HG03354 (cell line): ENCODE results near the gene TRPM3.

Experiments
- ATAC-seq: cut with Tn5 transposase; IDR thresholded peaks from one replicate; pipeline ENCODE4 v1.9.1; 2021; ENCODE audit warnings: mild to moderate bottlenecking; ENCODE audit not compliant: unreplicated experiment, poor library complexity, severe bottlenecking

Gene TRPM3

DNA sequence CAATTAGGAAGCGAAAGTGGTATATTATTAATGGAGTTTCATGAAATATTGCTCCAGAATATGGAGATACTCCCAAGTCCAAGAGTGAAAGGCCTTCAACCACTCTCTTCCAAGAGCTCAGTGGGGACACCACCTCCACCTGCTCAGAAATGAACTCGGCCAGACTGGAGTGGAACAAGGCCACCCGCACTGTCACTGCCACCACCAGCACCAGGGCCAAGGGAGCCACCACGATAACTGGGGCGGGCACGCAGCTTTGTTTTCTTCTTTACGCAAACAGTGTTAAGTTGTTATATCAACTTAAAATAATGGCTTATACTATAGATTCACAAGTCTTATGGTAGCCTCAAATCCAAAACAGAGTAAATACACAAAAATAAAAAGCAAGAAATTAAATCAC lies 204.1 kb downstream of the TRPM3 start:
- no peak for ATAC-seq

DNA sequence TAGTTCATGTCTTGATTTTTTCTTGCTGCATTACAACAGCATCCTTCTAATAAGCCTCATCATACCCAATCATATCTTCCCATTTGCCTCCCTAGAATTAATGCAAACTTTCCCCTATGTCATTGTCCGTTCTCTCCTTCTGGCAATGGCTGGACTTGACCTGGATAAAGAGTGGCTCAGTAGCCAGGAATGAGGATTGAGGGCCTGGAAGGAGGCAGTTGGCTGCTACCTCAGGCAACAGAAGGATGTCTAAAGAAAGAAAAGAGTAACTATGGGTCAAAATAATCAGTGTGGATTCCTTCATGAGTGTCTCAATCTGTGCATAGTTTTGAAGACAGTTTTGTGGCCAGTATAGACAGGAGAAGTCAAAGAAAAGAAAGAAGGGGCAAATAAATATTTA lies 209.6 kb downstream of the TRPM3 start:
- ATAC-seq: no peak

DNA sequence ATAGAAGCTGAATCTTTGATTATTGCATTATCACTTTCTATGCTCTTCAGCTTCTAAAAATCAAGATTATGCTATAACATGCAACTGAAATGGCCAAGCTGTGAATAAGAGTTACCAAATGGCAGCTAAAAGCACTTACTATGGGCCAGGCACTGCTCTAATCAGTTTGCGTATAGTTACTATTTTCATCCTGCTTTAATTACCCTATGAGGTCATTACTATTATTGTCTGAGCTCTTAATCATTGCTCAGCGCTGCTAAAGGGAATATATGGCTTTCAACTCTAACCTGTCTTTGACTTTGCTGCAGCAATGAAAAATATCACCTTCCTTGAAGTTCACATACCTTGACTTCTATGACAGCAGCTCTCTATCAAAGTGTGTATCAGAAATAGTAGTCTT lies 210.8 kb downstream of the TRPM3 start:
- no peak for ATAC-seq

DNA sequence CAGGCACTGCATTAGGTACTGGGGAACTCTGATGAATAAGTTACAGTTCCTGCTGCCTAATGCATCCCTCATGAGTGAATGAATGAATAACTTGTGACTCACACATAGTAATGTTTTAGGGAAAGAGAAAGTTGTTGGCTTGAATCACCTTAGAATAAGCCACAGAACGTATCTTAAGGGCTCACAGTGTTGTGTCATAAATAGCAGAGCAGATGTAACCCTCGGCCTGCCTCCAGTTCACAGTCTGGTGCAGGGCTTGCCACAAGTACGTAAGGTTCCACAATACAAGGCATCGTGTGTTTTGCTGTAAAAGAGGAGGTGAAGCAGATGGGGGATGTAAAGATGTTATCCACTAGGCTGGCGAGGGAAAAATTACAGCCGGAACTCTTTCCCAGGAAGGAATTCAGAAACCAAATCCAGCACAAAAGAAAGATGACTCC lies 218.7 kb downstream of the TRPM3 start:
- peak; percentile 89 for ATAC-seq

DNA sequence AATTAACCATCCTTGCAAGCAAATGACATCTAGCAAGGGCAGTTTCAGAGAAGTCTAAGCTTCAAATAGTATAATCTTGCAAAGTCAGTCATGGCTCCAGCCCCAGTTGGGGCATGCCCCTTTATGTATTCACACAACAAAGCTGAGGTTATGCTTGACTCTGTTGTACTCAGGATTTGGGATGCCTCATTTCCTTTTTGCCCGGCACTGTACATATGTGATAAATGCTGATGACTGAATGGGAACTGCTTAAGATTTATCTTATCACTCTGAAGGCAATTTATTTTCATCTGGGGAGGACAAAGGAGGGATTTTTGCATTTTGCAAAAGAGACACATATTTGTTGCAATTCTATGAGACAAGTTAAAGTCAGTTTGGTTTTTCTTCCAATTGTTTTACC lies 219.2 kb downstream of the TRPM3 start:
- no peak for ATAC-seq

DNA sequence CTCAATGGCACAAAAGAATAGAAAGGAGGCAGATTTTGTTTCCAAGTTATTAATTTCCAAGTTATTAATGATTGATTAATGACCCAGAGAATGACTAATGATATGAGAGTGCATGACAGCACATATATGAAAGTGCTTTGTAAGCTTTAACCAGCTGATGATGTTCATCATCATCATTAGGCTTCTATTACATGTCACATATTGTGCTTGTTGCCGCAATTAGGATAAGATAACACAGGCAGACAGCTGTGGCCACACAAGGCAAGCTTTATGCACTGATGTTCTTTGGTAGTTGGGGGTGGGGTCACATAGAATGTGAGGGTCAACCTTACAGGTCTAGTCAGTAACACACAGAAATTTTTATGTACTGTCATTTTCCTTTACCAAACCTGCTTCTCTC lies 219.7 kb downstream of the TRPM3 start:
- peak; percentile 46 for ATAC-seq

DNA sequence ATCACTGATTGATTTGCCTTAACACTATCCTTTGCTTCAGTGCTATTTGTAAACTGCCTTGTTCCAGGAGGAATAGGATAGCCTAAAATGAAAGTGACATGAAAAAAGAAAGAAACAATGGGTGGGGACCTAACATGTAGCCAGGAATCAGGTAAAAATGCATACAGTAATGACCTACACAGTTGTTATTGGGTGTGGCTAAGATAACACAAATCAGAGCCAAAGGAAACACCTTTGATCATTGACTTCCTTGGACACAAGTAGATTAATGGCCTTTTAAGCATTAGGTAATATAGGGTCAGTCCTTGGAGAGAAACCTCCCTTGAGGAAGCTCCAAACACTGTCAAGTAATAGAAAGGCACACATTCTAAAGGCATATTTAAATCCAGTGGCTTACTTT lies 220.4 kb downstream of the TRPM3 start:
- no peak for ATAC-seq

DNA sequence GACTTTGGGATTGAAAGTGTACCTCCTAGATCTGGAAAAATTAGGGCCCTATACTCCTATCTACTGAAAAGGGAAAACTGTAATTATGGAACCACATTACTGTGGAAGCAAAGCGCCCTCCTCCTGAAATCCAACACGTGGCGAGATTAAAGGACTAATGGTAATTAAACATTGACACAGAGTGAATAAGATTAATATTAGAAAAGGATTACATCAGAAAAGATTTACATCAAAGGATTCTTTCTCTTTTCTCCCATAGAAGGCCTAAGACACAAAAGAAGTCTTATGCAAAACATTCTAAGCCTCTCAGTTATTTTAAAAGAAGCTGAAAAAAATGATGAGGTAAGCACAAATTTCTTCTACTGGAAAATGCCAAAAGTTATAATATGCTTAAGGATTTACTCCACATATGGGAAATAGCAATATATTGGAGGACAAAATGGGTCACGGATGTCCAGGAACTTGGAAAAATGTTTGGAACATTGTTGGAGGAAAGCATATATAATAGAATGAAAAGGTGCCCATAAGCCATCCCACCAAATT lies 227.8 kb downstream of the TRPM3 start:
- ATAC-seq: no peak

DNA sequence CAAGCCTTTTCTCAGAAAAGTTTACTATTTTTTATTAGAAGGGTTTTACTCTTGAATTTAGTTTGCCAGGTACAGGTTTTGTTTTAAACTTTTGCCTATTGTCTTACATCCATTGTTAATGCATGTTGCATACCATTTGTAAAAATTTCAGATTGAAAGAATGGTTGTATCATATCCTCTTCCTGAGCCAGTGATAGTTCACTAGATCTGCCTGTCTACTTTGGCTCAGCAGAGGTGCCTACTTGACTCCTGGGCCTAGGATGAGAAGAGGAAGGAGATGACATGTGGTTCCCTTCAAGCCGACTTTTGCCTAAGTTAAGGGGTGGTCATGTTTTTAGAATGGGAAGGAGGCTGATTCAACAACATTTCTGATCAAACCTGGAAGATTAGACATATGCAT lies 232.9 kb downstream of the TRPM3 start:
- ATAC-seq: no peak

DNA sequence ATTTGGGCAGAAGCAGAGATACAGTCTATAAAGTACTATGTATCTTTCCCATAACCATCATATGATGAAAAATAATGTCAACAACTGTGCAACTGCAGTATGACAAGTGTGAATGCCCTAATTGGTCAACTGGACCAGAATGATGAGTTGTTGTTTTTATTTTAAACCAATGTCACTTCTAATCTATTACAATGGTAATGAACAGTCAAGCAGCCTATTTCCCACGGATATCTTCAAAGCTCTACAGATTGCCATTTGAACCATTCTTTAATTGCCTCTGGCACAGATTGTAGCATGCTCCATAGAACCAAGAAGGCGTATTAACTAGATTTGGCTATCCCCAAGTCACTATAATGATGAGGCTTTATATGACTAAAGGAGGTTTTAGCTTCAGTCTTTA lies 233.6 kb downstream of the TRPM3 start:
- ATAC-seq: no peak

DNA sequence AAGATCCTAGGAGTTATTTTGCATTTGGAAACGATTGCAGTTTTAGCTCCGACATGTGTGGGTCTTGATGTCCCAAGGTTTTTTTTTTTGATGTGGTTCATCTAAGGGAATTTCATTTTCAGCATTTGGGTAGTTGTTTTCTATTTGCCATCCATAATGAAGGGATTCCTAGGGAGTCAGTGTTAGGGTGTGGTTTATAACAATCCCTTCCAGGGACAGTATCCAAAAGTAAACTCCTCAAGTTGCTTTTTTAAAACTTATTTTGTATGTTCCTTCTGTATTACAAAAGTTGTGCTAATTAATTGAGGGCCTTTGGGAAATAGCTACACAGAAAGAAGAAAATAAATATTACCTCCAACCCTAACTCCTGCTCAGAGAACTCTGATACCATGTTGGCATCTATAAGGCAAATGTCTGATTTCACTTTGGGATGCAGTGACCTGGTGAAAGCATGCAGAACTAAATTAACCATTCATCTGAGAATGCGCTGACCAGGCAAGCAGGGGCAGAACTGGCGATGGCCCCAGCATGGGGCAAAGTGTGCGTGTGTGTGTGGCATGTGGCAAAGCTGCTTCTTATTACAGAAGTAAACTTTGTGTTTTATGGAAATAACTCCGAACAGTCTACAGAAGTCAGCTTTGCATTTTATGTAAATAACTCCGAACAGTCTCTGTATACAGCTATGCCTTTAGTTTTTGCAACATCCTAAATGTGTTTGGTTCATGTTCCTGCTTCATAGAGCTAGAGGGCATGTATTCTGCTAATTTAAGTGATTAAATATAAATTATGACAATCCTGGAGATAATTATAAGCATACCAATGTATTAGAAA lies 237.2 kb downstream of the TRPM3 start:
- no peak for ATAC-seq

DNA sequence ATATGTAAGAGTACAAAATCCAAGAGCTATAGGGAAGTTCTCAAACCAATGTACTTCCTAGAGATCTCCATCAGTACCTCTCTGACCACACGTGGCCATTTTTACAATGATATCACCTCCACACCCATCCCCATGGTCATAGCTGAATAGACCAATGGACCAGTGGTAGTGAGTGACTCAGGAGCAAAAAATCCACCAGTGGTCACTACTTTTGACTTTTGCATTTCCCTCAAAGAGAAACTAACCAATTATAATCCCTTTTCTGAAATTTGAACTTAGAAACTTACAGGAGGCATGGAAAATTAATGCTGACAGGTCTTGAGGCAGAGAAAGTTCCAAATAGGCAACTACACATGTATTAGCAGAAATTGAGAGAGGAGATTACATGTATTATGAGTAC lies 238.4 kb downstream of the TRPM3 start:
- no peak for ATAC-seq

DNA sequence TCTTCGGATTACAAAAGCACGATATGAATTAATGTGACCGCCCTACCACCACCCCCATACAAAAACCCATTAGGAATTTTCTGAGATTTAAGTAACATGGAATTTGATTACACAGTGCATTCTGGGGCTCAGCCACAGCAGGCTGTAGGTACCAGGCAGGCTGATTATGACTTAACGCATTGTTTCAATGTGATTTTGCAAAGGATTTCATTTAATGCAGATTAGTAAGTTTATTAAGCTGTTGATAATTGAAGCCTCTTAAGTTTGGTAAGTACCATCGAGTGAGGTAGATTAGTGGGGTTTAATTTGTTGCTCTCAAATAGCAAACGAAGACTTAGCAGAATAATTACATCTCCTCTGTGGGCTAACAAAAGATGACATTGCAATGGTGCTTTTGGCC lies 240.1 kb downstream of the TRPM3 start:
- ATAC-seq: no peak

DNA sequence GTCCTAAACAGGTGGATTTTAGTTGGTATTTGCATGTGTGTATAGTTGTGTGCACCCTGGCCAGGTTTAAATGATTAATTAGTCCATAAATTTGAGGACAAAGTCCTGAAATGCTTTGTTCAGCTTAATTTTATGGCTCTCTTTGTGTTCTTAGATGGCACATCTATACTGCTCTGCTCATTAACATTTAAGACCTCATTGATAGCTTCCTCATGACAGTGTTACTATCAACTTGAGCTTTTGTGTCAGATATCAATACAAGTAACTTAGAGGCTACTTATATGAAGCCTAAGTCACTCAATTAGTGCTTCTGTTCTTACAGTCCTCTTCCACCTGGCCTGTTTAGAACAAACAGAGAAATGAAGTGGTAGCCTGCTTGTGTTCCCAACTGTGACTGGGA lies 240.9 kb downstream of the TRPM3 start:
- ATAC-seq: no peak

DNA sequence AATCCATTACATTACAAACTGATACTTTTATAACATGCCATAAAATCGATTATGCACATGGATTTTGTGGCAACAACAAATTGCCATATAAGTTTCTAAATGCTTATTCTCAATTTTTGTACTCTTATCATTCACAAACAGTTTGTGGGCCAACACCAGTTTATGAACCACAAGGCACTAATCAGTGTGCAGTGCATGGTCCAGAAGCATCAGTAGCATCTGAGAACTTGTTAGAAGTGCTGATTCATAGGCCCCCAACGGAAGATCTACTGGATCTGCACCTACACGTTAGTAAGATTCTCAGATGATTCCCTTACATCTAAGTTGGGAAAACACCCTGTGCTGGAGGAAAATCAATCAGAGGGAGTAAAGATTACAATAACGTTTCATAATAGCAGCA lies 242.8 kb downstream of the TRPM3 start:
- no peak for ATAC-seq

DNA sequence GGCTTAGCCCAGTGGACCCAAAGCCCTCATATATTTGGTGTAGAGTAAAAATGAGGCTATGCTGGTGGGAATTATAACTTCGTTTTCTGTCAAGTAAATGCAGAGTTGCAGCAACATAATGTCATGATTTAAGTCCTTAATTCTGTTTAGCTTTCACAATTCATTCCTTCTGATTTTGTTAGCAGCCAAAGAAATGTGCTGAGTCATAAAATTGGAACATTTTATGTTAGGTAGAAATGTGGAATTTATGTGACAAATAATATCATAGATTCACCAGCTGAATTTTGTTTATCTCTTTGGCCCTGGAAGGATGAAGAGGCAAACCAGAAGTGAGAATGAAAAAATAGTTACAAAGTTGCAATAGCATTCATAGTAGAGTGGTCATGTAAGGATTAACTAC lies 247.0 kb downstream of the TRPM3 start:
- ATAC-seq: no peak

DNA sequence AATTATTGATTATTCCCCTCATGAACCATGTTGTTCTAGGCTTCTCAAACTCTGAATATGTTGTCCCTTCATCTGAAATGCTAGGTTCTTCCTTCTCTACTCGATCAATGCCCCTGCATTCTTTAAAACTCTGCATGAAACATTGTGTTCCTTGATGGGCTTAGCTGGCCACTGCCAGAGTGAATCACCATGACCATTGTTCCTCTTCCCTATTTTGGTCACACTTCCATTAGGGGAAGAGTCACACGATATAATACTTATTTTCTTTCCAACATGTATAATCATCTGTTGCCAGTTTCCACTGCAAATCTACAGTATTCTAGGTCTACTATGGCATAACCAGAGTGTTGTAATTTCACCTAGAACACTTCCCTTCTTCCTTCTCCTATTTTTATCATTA lies 247.9 kb downstream of the TRPM3 start:
- no peak for ATAC-seq

DNA sequence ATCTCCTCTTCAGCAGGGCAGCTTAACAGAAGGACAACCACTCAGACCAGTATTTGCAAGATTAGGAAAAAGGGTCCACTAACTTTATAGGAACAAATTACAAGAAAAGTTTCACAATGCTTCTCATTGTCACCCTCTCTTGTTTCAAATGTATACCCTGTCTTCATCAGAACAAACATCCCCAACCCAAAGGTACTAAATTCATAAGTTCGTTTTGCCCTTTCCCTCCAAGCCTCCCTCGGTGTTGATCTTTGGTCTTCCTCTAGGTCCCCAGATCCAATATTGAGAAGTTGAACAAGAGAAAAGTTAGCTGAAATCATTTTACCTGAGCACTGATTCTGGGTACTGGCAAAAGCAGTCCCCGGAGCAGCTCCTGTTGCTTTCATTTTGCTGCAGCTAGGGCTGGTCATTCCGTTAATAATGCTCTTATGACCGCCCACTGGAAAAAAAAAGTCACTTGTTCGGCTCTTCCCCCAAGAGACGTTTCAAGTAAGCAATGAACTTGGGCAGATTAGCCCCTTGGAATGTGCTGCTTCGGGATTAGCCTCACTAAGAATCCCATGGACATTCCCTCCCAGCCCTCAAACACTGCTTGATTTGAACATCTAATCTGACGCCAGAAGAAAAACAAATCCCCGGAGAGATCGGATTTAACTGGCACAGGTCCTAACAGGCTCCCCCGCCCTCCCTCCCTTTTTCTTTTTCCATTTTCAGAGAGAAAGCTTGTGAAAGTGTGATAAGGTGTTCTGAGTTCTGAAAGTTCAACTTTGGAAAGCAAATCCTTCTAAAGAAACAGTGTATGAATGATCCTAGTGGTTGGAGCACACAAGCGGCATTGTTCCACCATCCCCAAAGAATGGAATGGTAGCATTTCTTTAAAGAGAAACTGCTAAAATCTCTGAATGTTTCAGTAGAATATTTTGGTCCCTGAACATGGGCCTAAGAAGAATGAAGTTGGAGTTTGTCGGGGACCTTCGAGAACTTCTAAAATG lies 252.5 kb downstream of the TRPM3 start:
- no peak for ATAC-seq

DNA sequence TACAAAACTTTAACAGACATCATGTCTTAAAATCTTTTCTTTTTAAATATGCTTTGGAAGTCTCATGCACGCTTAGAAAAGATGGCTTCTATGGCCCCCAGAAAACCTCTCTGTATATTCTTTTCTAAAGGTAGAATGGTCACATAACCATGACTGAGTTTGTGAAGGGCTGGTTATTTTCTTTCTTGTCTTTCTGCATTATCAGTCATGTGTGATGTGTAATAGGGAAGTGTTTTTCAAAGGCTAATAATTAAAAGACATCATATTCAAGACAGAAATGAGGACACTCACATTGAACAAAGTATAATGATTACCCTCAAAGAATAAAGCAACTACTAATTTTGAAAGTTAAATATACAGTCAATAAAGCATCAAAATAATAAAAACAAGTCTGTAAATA lies 253.4 kb downstream of the TRPM3 start:
- no peak for ATAC-seq

DNA sequence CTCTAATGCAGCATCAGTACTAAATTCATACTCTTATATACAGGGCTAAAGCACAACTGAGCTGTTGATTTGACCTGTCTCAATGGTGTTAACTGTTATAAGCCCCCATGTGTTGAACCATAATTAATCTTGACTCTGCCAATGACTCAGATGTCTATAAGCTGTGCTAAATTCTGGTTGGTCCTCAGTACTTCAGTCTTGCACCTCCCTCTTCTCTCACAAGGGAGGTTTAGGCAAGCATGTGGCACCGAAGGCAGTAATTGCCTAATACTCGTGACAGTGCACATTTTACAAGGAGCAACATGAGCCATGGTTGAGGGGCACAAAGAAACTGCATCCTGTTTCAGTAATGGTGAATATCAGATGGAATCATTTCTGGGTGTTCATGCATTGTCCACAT lies 255.9 kb downstream of the TRPM3 start:
- ATAC-seq: no peak

DNA sequence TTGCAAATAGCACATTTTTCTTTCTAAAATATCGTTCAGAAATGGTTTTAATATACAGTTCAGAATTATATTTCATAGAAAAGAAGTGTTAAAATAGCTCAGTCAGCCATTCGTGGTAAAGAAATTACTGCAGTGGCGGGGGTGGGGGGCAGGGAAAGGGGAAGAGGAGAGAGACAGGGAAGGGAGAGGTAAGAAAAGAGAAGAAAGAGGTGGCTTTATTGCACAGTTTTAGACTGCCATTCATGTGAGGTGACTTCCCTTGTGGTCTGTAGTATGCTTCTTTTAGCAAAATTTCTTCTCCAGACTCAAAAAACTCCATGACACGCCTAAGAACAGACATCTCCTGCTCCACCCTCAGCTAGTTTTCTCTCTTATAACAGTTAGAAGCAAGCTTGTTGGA lies 259.6 kb downstream of the TRPM3 start:
- no peak for ATAC-seq
